GM12878 (cell line): Measurements from ENCODE around the gene KIRREL1. TPM values are rescaled to one million over a fixed set of nuclear protein-coding genes. Genes with fewer than 3 reads are reported as not detected.
A peak's percentile ranks its signal among the peaks of the same experiment; 100 is the strongest.

ENCODE experiments used
- ATAC-seq: fragments of 200-7000 bp; cut with Tn5 transposase; 3 replicates; pipeline ENCODE4 v1.9.1; 2020; ENCODE audit warnings: mild to moderate bottlenecking, moderate library complexity
- BruUV-seq: library from RNA; stranded (reverse); fragments of 400-500 nt; replicated peaks from 2 replicates; lab custom pipeline; 2021; lab: Mats Ljungman, UMichigan
- CTCF ChIA-PET: fragments of 300-600 bp; sonication (Branson Sonifier 250); formaldehyde crosslinking; extraction: SDS; loops from one replicate; lab custom pipeline; 2021; ENCODE audit warnings: inconsistent platforms; lab: Yijun Ruan, JAX
- POLR2A ChIA-PET: fragments of 350-600 bp; formaldehyde crosslinking; extraction: SDS; loops from one replicate; lab custom pipeline; 2021; ENCODE audit warnings: inconsistent platforms; lab: Charles Lee
- RAD21 ChIA-PET: fragments of 300-600 bp; sonication (Branson Sonifier 250); formaldehyde crosslinking; loops from one replicate; lab custom pipeline; 2023; ENCODE audit warnings: antibody characterized with exemption; ENCODE audit not compliant: unreplicated experiment; lab: Charles Lee
- SMC1A ChIA-PET: fragments of 300-600 bp; sonication (Branson Sonifier 250); formaldehyde crosslinking; loops from one replicate; lab custom pipeline; 2023; ENCODE audit not compliant: unreplicated experiment, uncharacterized antibody; lab: Charles Lee
- DNase-seq: peaks from one replicate; pipeline ENCODE4 v3.0.0-alpha.2; 2011; ENCODE audit warnings: low read depth, low spot score
- FAIRE-seq: peaks from 3 replicates; lab custom pipeline; 2011; peaks lifted over from hg19 to GRCh38; lab: Jason Lieb, UNC
- H2AFZ ChIP-seq: 2 replicates; pipeline ENCODE4 v1.6.0; 2011; ENCODE audit warnings: low read depth, low read length, control low read depth; ENCODE audit not compliant: control insufficient read depth
- H3K27ac ChIP-seq: 2 replicates; pipeline ENCODE4 v1.5.1; 2011; ENCODE audit warnings: control low read depth; ENCODE audit not compliant: control insufficient read depth, insufficient read depth
- H3K27me3 ChIP-seq, 2 experiments: replicated peaks in 1 of 2; 2 replicates each; pipeline versions ENCODE4 v1.6.0 to v1.6.1; 2011; ENCODE audit warnings: low read length in 1 of 2; ENCODE audit not compliant: control insufficient read depth in 2 of 2, insufficient read depth in 2 of 2
- H3K36me3 ChIP-seq, 2 experiments: 2 replicates each; pipeline ENCODE4 v1.5.1; 2011; ENCODE audit warnings: low read length in 1 of 2; ENCODE audit not compliant: control insufficient read depth in 2 of 2, insufficient read depth in 2 of 2
- H3K4me1 ChIP-seq: 2 replicates; pipeline ENCODE4 v1.6.1; 2011; ENCODE audit warnings: mild to moderate bottlenecking, low read length, moderate library complexity, mixed read lengths; ENCODE audit not compliant: control insufficient read depth, insufficient read depth
- H3K4me2 ChIP-seq: 2 replicates; pipeline ENCODE4 v1.6.0; 2011; ENCODE audit warnings: control low read depth; ENCODE audit not compliant: control insufficient read depth, insufficient read depth
- H3K4me3 ChIP-seq: fragments of 200-600 bp; sonication (generic); 2 replicates; pipeline ENCODE4 v1.5.1; 2016
- H3K79me2 ChIP-seq: 2 replicates; pipeline ENCODE4 v1.6.0; 2011; ENCODE audit warnings: low read length; ENCODE audit not compliant: control insufficient read depth, insufficient read depth
- H3K9ac ChIP-seq: 2 replicates; pipeline ENCODE4 v1.8.0; 2011; ENCODE audit warnings: low read length, control low read depth, mixed read lengths; ENCODE audit not compliant: control insufficient read depth, insufficient read depth
- H3K9me3 ChIP-seq: replicated peaks from 3 replicates; pipeline ENCODE4 v1.5.1; 2011; ENCODE audit warnings: mild to moderate bottlenecking, low read length; ENCODE audit not compliant: control insufficient read depth, insufficient read depth
- H4K20me1 ChIP-seq: 2 replicates; pipeline ENCODE4 v1.6.0; 2011; ENCODE audit not compliant: control insufficient read depth, insufficient read depth
- EGR1 ChIP-seq, 2 experiments: IDR thresholded peaks; 1 replicate in 1 of 2; 2 replicates in 1 of 2; pipeline ENCODE4 v1.6.1; 2011 to 2012; ENCODE audit warnings: low read depth in 2 of 2, low read length in 2 of 2, borderline replicate concordance in 1 of 2, mild to moderate bottlenecking in 1 of 2, moderate library complexity in 1 of 2
- JUND ChIP-seq: IDR thresholded peaks from 2 replicates; pipeline ENCODE4 v1.6.1; 2012; ENCODE audit warnings: low read depth, mild to moderate bottlenecking, low read length, improper control_type of control experiment, moderate library complexity
- MTA2 ChIP-seq: fragments of 450-650 bp; IDR thresholded peaks from 2 replicates; pipeline ENCODE4 v1.6.1; 2016; ENCODE audit warnings: low read depth, mild to moderate bottlenecking, moderate library complexity
- RAD21 ChIP-seq: IDR thresholded peaks from 2 replicates; pipeline ENCODE4 v1.6.1; 2011; ENCODE audit warnings: mild to moderate bottlenecking, low read depth, low read length, moderate library complexity; ENCODE audit not compliant: insufficient read depth
- SMC3 ChIP-seq: IDR thresholded peaks from 2 replicates; pipeline ENCODE4 v1.6.1; 2011; ENCODE audit warnings: low read length, improper control_type of control experiment, borderline replicate concordance
- SRF ChIP-seq, 2 experiments: IDR thresholded peaks; 2 replicates each; pipeline ENCODE4 v1.6.1; 2011; ENCODE audit warnings: low read depth in 2 of 2, low read length in 2 of 2, mild to moderate bottlenecking in 1 of 2, moderate library complexity in 1 of 2
- YY1 ChIP-seq: IDR thresholded peaks from 2 replicates; pipeline ENCODE4 v1.6.1; 2011; ENCODE audit warnings: low read depth, mild to moderate bottlenecking, low read length
- WGBS: methylation state at CpG from one replicate; pipeline ENCODE4 v1.1.6; 2016; ENCODE audit warnings: low lambda C conversion rate; ENCODE audit not compliant: insufficient replicate concordance, insufficient coverage; ENCODE audit errors: missing lambda C conversion rate; 5-methylcytosine and 5-hydroxymethylcytosine counted together
- in situ Hi-C: fragments of 300-500 bp; cut with MboI; formaldehyde crosslinking; loops from 9 replicates; pipeline ENCODE4 v1.14.3; 2018; ENCODE audit warnings: mixed read lengths
- intact Hi-C: fragments of 100-400 bp; cut with micrococcal nuclease; formaldehyde crosslinking; loops from one replicate; pipeline ENCODE4 v1.14.2; 2022; ENCODE audit not compliant: unreplicated experiment
- polyA plus RNA-seq, 11 experiments: library from polyadenylated mRNA; depleted of rRNA in 4 of 11; unstranded in 6 of 11; stranded (reverse) in 5 of 11; fragments of >200 nt; fragmentation: Nextera tagmentation in 4 of 11; fragmentation: Illumina TruSeq in 1 of 11; extraction: Ambion mirVana in 4 of 11; extraction: Trizol in 1 of 11; gene quantifications; 1 replicate in 1 of 11; 2 replicates in 10 of 11; pipeline versions ENCODE4 v1.2.1 to v1.2.3, GENCODE V29; 2011 to 2016; ENCODE audit warnings: inconsistent platforms in 2 of 11, missing spikeins in 2 of 11, low read depth in 1 of 11
- total RNA-seq, 4 experiments: library from RNA; depleted of rRNA in 3 of 4; stranded (reverse); fragments of >200 nt in 3 of 4; fragmentation: Illumina TruSeq in 1 of 4; extraction: Trizol in 1 of 4; gene quantifications; 2 replicates each; pipeline versions ENCODE4 v1.2.1 to v1.2.3, GENCODE V29; 2013 to 2021
- TF ChIP-seq, protein P1 (sequence below), 3 experiments: IDR thresholded peaks in 2 of 3; conservative IDR thresholded peaks in 1 of 3; 2 replicates each; pipeline ENCODE4 v1.5.1; 2011; ENCODE audit warnings: low read depth in 3 of 3, low read length in 3 of 3, mild to moderate bottlenecking in 3 of 3, control low read depth in 2 of 3, moderate library complexity in 2 of 3, inconsistent platforms in 1 of 3, mixed read lengths in 1 of 3; ENCODE audit not compliant: control insufficient read depth in 2 of 3, insufficient read depth in 1 of 3; ENCODE audit errors: extremely low read depth in 1 of 3

KIRREL1 gene
- total and polyA plus RNA-seq, 10 of the 15 experiments (the other 5 are each of a cell fraction or from before 2014, with no cell fraction given): 0.15 TPM; not detected in 9

GRCh38 chr1:157969697-157970485, 23.6 kb upstream of the KIRREL1 start:
- ATAC-seq: 0 out of 3 replicates have a peak, but pooled peaks have one; percentile 29
- WGBS: 3% methylated on average over 3 of the region's 3 CpGs
- RAD21 ChIA-PET: interaction anchor here (1.8 kb wide), 1 partner anchor 155 kb away, joined by 10 read pairs; no protein-coding TSS in a partner anchor
- FAIRE-seq: peak; percentile 52
- no peak for TF ChIP-seq MTA2
- TF ChIP-seq, protein P1, sequence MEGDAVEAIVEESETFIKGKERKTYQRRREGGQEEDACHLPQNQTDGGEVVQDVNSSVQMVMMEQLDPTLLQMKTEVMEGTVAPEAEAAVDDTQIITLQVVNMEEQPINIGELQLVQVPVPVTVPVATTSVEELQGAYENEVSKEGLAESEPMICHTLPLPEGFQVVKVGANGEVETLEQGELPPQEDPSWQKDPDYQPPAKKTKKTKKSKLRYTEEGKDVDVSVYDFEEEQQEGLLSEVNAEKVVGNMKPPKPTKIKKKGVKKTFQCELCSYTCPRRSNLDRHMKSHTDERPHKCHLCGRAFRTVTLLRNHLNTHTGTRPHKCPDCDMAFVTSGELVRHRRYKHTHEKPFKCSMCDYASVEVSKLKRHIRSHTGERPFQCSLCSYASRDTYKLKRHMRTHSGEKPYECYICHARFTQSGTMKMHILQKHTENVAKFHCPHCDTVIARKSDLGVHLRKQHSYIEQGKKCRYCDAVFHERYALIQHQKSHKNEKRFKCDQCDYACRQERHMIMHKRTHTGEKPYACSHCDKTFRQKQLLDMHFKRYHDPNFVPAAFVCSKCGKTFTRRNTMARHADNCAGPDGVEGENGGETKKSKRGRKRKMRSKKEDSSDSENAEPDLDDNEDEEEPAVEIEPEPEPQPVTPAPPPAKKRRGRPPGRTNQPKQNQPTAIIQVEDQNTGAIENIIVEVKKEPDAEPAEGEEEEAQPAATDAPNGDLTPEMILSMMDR (IDR thresholded peaks at IDR 0.05 in 2 of 3, conservative IDR thresholded peaks at IDR 0.05 in 1 of 3; ENCODE audit: control insufficient read depth in 2 of 3, extremely low read depth in 1 of 3, insufficient read depth in 1 of 3, low read depth in 3 of 3, low read length in 3 of 3): peak; percentile 46 to 77 (median 62)
- no peak for TF ChIP-seq YY1
- 0 out of 2 replicates have a peak, but pooled peaks have one; percentile 27 for TF ChIP-seq RAD21
- no peak for TF ChIP-seq EGR1 (IDR thresholded peaks at IDR 0.05; ENCODE audit: borderline replicate concordance in 1 of 2, low read depth in 2 of 2, low read length in 2 of 2)
- TF ChIP-seq SMC3: peak; percentile 10; the same call in 1 of the 2 replicates
- no peak for TF ChIP-seq SRF (IDR thresholded peaks at IDR 0.05; ENCODE audit: low read depth in 2 of 2, low read length in 2 of 2)
- no peak for TF ChIP-seq JUND
- POLR2A ChIA-PET: no interaction called here
- H3K9me3 ChIP-seq: no peaks in the 10 kb centered on the region
- H3K27me3 ChIP-seq: peaks cover 0 to 12% of the 10 kb centered on the region in 2 experiments; a peak in 2 of 4 replicates
- no peaks in the 10 kb centered on the region for H4K20me1 ChIP-seq
- no peaks in the 10 kb centered on the region for H3K36me3 ChIP-seq
- in situ Hi-C loops (no loop called here), intact Hi-C loops (no loop called here)
- H3K27ac ChIP-seq: no peak overlapping the region
- no TSS peak for BruUV-seq
- no peak overlapping the region for H3K4me3 ChIP-seq
- CTCF ChIA-PET: interaction anchor here (0.7 to 5.3 kb wide), 10 partner anchors 11 to 154 kb away, joined by 3 to 22 read pairs (median 5); no protein-coding TSS in a partner anchor
- DNase-seq: no peak
- H3K9ac ChIP-seq: no peak overlapping the region
- H3K4me2 ChIP-seq: no peak overlapping the region
- no peaks in the 10 kb centered on the region for H3K4me1 ChIP-seq
- H3K79me2 ChIP-seq: no peaks in the 10 kb centered on the region
- H2AFZ ChIP-seq: no peak overlapping the region
- SMC1A ChIA-PET: interaction anchor here (1.0 to 1.3 kb wide), 3 partner anchors 148 to 155 kb away, joined by 3 to 6 read pairs (median 4); no protein-coding TSS in a partner anchor
